Measurements from ENCODE around the gene M6PR.
"Not testable (repeated sequence)": the region's sequence is repeated elsewhere in the genome, so short reads cannot be mapped to it uniquely, and the experiment has no call there.

- TF ChIP-seq CSRNP3 (CRISPR knock-in tag; IDR thresholded peaks at IDR 0.05); ZFP30 (CRISPR knock-in tag; IDR thresholded peaks at IDR 0.05); RARB (CRISPR knock-in tag; IDR thresholded peaks at IDR 0.05); ZFP3 (CRISPR knock-in tag; IDR thresholded peaks at IDR 0.05); ARNTL (CRISPR knock-in tag; IDR thresholded peaks at IDR 0.05; ENCODE audit: borderline replicate concordance, low read depth); OSR1 (CRISPR knock-in tag; IDR thresholded peaks at IDR 0.05); CSDC2 (CRISPR knock-in tag; IDR thresholded peaks at IDR 0.05); SNAI2 (CRISPR knock-in tag; IDR thresholded peaks at IDR 0.05); ZC3H10 (CRISPR knock-in tag; IDR thresholded peaks at IDR 0.05); ZNF565 (CRISPR knock-in tag; conservative IDR thresholded peaks at IDR 0.05; ENCODE audit: low read depth); CREB5 (CRISPR knock-in tag; IDR thresholded peaks at IDR 0.05; ENCODE audit: low read depth); ISL1 (CRISPR knock-in tag; IDR thresholded peaks at IDR 0.05): not testable (repeated sequence)
- TF ChIP-seq, protein P1, sequence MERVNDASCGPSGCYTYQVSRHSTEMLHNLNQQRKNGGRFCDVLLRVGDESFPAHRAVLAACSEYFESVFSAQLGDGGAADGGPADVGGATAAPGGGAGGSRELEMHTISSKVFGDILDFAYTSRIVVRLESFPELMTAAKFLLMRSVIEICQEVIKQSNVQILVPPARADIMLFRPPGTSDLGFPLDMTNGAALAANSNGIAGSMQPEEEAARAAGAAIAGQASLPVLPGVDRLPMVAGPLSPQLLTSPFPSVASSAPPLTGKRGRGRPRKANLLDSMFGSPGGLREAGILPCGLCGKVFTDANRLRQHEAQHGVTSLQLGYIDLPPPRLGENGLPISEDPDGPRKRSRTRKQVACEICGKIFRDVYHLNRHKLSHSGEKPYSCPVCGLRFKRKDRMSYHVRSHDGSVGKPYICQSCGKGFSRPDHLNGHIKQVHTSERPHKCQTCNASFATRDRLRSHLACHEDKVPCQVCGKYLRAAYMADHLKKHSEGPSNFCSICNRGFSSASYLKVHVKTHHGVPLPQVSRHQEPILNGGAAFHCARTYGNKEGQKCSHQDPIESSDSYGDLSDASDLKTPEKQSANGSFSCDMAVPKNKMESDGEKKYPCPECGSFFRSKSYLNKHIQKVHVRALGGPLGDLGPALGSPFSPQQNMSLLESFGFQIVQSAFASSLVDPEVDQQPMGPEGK (CRISPR knock-in tag; IDR thresholded peaks at IDR 0.05; ENCODE audit: borderline replicate concordance), result not testable (repeated sequence)
Observed at GRCh38 chr12:8902703-8903102, 46.7 kb downstream of the M6PR start.
